PC-3 (cell line): Measurements from ENCODE around the gene NME4.

Source experiments
- CTCF ChIP-seq: fragments of 300-600 bp; sonication (generic); conservative IDR thresholded peaks from 2 replicates; pipeline ENCODE4 v1.5.1; 2017; ENCODE audit warnings: antibody characterized with exemption, low read depth, mild to moderate bottlenecking, low read length
- EZH2 ChIP-seq: fragments of 300-600 bp; sonication (generic); IDR thresholded peaks from one replicate; pipeline ENCODE4 v1.6.1; 2017; ENCODE audit warnings: antibody characterized with exemption, mild to moderate bottlenecking, low read length; ENCODE audit not compliant: unreplicated experiment
- EZH2phosphoT487 ChIP-seq: fragments of 300-600 bp; sonication (generic); IDR thresholded peaks from 2 replicates; pipeline ENCODE4 v1.6.1; 2018; ENCODE audit warnings: mild to moderate bottlenecking, antibody characterized with exemption, low read length, borderline replicate concordance

DNA sequence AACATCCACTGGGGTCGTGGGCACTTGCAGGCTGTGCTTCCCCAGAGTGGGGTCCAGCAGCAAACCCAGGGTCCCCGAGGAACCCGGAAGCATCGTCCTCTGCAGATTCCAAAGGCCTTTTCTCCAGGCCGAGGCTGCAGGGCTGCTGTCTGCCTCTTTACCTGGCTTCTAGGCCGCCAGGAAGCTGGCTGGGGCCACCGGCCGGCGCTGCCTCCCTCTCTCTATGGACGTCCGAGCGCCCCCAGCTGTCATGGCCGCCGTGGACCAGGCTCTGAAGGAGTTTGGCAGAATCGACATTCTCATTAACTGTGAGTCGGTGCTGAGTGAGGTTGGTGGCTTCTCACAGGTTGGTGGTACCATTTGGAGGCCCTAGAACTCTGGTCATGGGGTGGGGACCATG lies 10.3 kb downstream of the NME4 start:
- TF ChIP-seq CTCF: no peak
- TF ChIP-seq EZH2: no peak
- TF ChIP-seq EZH2phosphoT487: no peak
